Subcutaneous abdominal adipose tissue (tissue), 5 donors: ENCODE data around the gene VPS26B.

Experiments
- H3K27ac ChIP-seq: one replicate; pipeline ENCODE4 v1.7.0; 2013; ENCODE audit warnings: low read depth, mild to moderate bottlenecking, inconsistent platforms, low read length, moderate library complexity
- H3K27me3 ChIP-seq, 5 donors: one replicate each; pipeline ENCODE4 v1.7.0; 2013; ENCODE audit warnings: low read length in 5 of 5, inconsistent platforms in 1 of 5; ENCODE audit not compliant: control insufficient read depth in 5 of 5, insufficient read depth in 4 of 5
- H3K36me3 ChIP-seq, 5 donors: one replicate each; pipeline ENCODE4 v1.7.0; 2013; ENCODE audit warnings: low read length in 5 of 5; ENCODE audit not compliant: control insufficient read depth in 5 of 5, insufficient read depth in 5 of 5
- H3K4me1 ChIP-seq, 5 donors: one replicate each; pipeline ENCODE4 v1.7.0; 2013; ENCODE audit warnings: low read length in 5 of 5, mild to moderate bottlenecking in 3 of 5, moderate library complexity in 1 of 5; ENCODE audit not compliant: control insufficient read depth in 5 of 5, insufficient read depth in 5 of 5
- H3K4me3 ChIP-seq, 5 donors: one replicate each; pipeline ENCODE4 v1.7.0; 2013; ENCODE audit warnings: low read length in 5 of 5, low read depth in 1 of 5
- H3K9ac ChIP-seq, 5 donors: one replicate each; pipeline ENCODE4 v1.7.0; 2013; ENCODE audit warnings: low read length in 5 of 5, mild to moderate bottlenecking in 4 of 5, moderate library complexity in 3 of 5
- H3K9me3 ChIP-seq, 5 donors: one replicate each; pipeline ENCODE4 v1.7.0; 2013; ENCODE audit warnings: low read length in 5 of 5; ENCODE audit not compliant: control insufficient read depth in 5 of 5
- donor health status: healthy.
- donor health status: healthy.
- donor health status: healthy.
- donor health status: healthy.
- donor health status: healthy.

The VPS26B gene

GRCh38 chr11:134244593-134244992 is 20.1 kb downstream of the VPS26B start:
- H3K27ac ChIP-seq: no peak overlapping the region
- peaks cover 0 to 4% (median 0%) of the 10 kb centered on the region in 5 donors for H3K4me1 ChIP-seq
- H3K27me3 ChIP-seq: no peaks in the 10 kb centered on the region
- no peak overlapping the region for H3K9ac ChIP-seq
- H3K4me3 ChIP-seq: no peak overlapping the region
- H3K9me3 ChIP-seq: no peaks in the 10 kb centered on the region
- peaks cover 29 to 98% (median 97%) of the 10 kb centered on the region in 5 donors for H3K36me3 ChIP-seq

- Histone ChIP-seq H3K9me3 (no peaks in the 10 kb centered on the region), H3K36me3 (peaks cover 23 to 97% (median 95%) of the 10 kb centered on the region in 5 donors), H3K27me3 (no peaks in the 10 kb centered on the region), H3K4me1 (peaks cover 0 to 8% (median 4%) of the 10 kb centered on the region in 5 donors), H3K27ac (no peak overlapping the region), H3K9ac (no peak overlapping the region), H3K4me3 (no peak overlapping the region)
Measured at GRCh38 chr11:134245434-134245833, 21.0 kb downstream of the VPS26B start.

GRCh38 chr11:134246100-134246499 is 21.6 kb downstream of the VPS26B start:
- H3K9me3 ChIP-seq: no peaks in the 10 kb centered on the region
- no peak overlapping the region for H3K9ac ChIP-seq
- no peaks in the 10 kb centered on the region for H3K27me3 ChIP-seq
- no peak overlapping the region for H3K4me3 ChIP-seq
- peaks cover 3 to 15% (median 11%) of the 10 kb centered on the region in 5 donors for H3K4me1 ChIP-seq
- H3K36me3 ChIP-seq: peaks cover 23 to 96% (median 91%) of the 10 kb centered on the region in 5 donors
- no peak overlapping the region for H3K27ac ChIP-seq

DNA sequence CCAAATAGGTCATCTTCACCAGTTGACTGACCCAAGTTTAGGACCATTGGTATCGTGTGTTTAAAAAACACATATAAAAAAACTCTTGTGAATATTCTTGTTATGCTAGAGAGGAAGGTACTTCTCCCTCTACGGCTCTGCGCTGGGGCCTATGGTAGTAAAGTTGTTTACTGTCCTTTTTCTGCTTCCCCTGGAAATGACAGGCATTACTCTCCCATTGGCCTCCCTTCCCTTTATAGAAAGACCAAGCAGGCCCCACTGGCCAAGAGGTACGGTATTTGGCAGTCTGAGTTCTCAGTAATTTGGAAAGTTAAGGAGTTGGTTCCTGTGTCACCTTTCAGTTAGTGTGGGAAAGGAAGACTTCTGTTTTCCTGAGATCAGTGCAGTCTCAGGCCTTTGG is 22.2 kb downstream of the VPS26B start:
- no peaks in the 10 kb centered on the region for H3K9me3 ChIP-seq
- peaks cover 4 to 21% (median 15%) of the 10 kb centered on the region in 5 donors for H3K4me1 ChIP-seq
- H3K27ac ChIP-seq: no peak overlapping the region
- H3K36me3 ChIP-seq: peaks cover 23 to 92% (median 85%) of the 10 kb centered on the region in 5 donors
- H3K27me3 ChIP-seq: no peaks in the 10 kb centered on the region
- H3K4me3 ChIP-seq: no peak overlapping the region
- no peak overlapping the region for H3K9ac ChIP-seq

DNA sequence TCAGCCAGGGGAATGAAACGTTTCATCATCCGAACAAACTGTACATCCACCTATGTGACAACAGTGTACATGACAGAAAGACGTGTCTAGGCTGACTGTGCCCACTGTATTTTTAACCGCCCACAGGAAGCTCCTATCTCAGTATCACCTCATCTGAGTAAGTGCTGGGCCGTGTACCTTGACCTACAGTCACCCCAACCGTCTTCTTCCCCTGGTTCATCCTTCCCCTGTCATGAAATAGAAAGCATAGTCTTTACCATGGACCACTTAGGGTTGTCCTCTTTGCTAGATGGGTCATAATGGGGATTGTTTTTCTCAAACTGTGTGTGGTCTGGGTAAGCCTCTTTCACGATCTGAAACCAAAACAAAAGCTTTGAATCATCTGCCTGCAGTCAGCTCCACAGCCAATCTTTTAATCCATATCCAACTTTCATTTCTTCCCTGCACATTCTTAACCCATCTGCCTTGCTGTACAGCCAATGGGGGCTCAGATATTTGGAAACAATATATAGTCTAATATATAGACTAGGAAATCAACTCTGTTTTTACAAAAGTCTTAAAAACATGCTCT is 24.5 kb downstream of the VPS26B start:
- H3K9ac ChIP-seq: peak overlapping the region in 1 of 5 donors; percentile 10
- peaks cover 6 to 34% (median 29%) of the 10 kb centered on the region in 5 donors for H3K4me1 ChIP-seq
- no peaks in the 10 kb centered on the region for H3K27me3 ChIP-seq
- H3K27ac ChIP-seq: no peak overlapping the region
- no peaks in the 10 kb centered on the region for H3K9me3 ChIP-seq
- H3K36me3 ChIP-seq: peaks cover 18 to 69% (median 62%) of the 10 kb centered on the region in 5 donors
- H3K4me3 ChIP-seq: no peak overlapping the region

GRCh38 chr11:134250246-134250645 is 25.8 kb downstream of the VPS26B start:
- Histone ChIP-seq H3K4me1 (peaks cover 6 to 43% (median 37%) of the 10 kb centered on the region in 5 donors), H3K9ac (peak overlapping the region in 3 of 5 donors; percentile 0 to 32 (median 26)), H3K27ac (no peak overlapping the region), H3K9me3 (no peaks in the 10 kb centered on the region), H3K27me3 (no peaks in the 10 kb centered on the region), H3K4me3 (no peak overlapping the region), H3K36me3 (peaks cover 13 to 56% (median 49%) of the 10 kb centered on the region in 5 donors)

GRCh38 chr11:134250675-134251074 is 26.2 kb downstream of the VPS26B start:
- peak overlapping the region in 2 of 5 donors; percentile 26 to 32 for H3K9ac ChIP-seq
- peaks cover 13 to 52% (median 45%) of the 10 kb centered on the region in 5 donors for H3K36me3 ChIP-seq

DNA sequence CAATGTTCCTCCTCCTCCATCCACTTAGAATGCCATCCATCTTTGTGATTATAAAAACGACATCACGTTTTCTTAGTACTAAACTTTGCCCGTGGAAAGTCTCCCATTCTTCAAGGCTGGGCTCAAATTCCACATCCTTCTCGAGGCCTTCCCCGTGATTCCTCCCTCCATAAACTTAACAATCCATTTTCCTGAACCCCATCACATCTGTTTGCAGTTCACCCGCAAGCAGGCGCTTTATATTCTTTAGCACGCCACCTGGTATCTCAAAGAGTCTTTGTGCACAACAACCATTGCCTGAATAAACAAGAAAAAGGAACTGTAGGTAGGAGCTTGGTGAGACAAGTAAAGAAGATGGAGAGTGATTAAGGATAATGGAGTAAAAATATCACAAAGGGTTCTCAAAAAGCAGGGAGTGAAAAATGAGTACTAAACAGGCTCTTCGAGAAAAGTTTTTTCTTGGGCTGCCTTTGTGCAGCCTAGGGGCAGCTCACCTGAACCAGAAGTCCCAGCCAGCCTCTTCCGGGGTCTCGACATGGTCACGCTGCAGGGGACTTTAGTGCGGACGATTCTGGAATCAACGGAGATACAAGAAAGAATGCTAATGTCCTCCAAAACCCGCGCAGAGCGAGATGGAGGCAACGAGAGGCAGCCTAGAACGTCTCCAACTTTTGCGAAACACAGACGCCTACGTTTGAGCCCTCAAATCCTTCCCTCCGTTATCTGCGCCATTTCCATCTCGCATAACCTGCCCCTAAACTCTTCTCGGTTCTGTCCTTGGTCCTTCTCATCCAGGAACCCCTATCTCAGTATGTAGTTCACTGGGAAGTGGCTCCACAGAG is 28.1 kb downstream of the VPS26B start:
- H3K4me3 ChIP-seq: peak overlapping the region; percentile 83 to 100 (median 98)
- peaks cover 2 to 43% (median 37%) of the 10 kb centered on the region in 5 donors for H3K4me1 ChIP-seq
- peak overlapping the region; percentile 49 to 84 (median 79) for H3K9ac ChIP-seq
- H3K9me3 ChIP-seq: no peaks in the 10 kb centered on the region
- no peaks in the 10 kb centered on the region for H3K27me3 ChIP-seq
- peak overlapping the region; percentile 75 for H3K27ac ChIP-seq
- H3K36me3 ChIP-seq: peaks cover 13 to 34% (median 29%) of the 10 kb centered on the region in 5 donors

More at GRCh38 chr11:134250675-134251074, 26.2 kb downstream of the VPS26B start:
- no peaks in the 10 kb centered on the region for H3K9me3 ChIP-seq
- H3K27me3 ChIP-seq: no peaks in the 10 kb centered on the region
- peaks cover 6 to 43% (median 37%) of the 10 kb centered on the region in 5 donors for H3K4me1 ChIP-seq
- no peak overlapping the region for H3K4me3 ChIP-seq
- H3K27ac ChIP-seq: peak overlapping the region; percentile 42

GRCh38 chr11:134253188-134253993 is 28.9 kb downstream of the VPS26B start, which contains the start of the genes ACAD8 and THYN1:
TSS of gene ACAD8 (plus strand) at chr11:134253568. CDS start at chr11:134253601, 33 bp downstream.
TSS of gene THYN1 (minus strand) at chr11:134253352. CDS start at chr11:134252882, 470 bp downstream.
- H3K27me3 ChIP-seq: no peaks in the 10 kb centered on the region
- peak within 1 kb of the TSS; percentile 75 for H3K27ac ChIP-seq
- H3K9ac ChIP-seq: peak within 1 kb of the TSS; percentile 79 to 90 (median 84)
- H3K4me1 ChIP-seq: peaks cover 2 to 43% (median 37%) of the 10 kb centered on the region in 5 donors
- H3K4me3 ChIP-seq: peak within 1 kb of the TSS; percentile 83 to 100 (median 98)
- H3K36me3 ChIP-seq: peaks cover 10 to 29% (median 24%) of the 10 kb centered on the region in 5 donors
- H3K9me3 ChIP-seq: no peaks in the 10 kb centered on the region
